ENCODE results near the gene COQ10A. TPM values are rescaled to one million over a fixed set of nuclear protein-coding genes. Genes with fewer than 3 reads are reported as not detected.

The COQ10A gene
- total and polyA plus RNA-seq, 9 of the 15 experiments (the other 6 are each of a cell fraction or from before 2014, with no cell fraction given), result 3.1 to 26.4 (median 12.7) TPM

- TF ChIP-seq ZNF280A (IDR thresholded peaks at IDR 0.05; ENCODE audit: low read depth, partially characterized antibody) (no peak), GTF2A2 (tag; IDR thresholded peaks at IDR 0.05) (no peak), CCNT2 (IDR thresholded peaks at IDR 0.05; ENCODE audit: borderline replicate concordance, extremely low read depth, insufficient read length, low read depth, low read length) (peak; percentile 57), YY1 (IDR thresholded peaks at IDR 0.05; ENCODE audit: borderline replicate concordance in 1 of 3, control insufficient read depth in 1 of 3, extremely low read depth in 1 of 3, insufficient read depth in 3 of 3, insufficient read length in 1 of 3, insufficient replicate concordance in 2 of 3, low read depth in 1 of 3, low read length in 2 of 3) (peak in 2 of 3 experiments; percentile 11 to 41), LCOR (CRISPR knock-in tag; IDR thresholded peaks at IDR 0.05) (peak; percentile 71; the same call in 1 of the 2 replicates), TFE3 (CRISPR knock-in tag; IDR thresholded peaks at IDR 0.05) (no peak), SRSF7 (optimal IDR thresholded peaks at IDR 0.05; ENCODE audit: low read depth, low read length) (no peak), SNRNP70 (optimal IDR thresholded peaks at IDR 0.05; ENCODE audit: low read depth, low read length) (no peak), NR2C1 (IDR thresholded peaks at IDR 0.05) (no peak), NR2C1 (tag; IDR thresholded peaks at IDR 0.05) (no peak), RBM14 (IDR thresholded peaks at IDR 0.05; ENCODE audit: borderline replicate concordance, insufficient read depth, low read depth, low read length) (no peak), TGIF2 (CRISPR knock-in tag; IDR thresholded peaks at IDR 0.05) (peak; percentile 93; the same call in 1 of the 2 replicates), SIRT6 (IDR thresholded peaks at IDR 0.05; ENCODE audit: low read depth, low read length) (no peak), MYBL2 (IDR thresholded peaks at IDR 0.05; ENCODE audit: low read depth) (no peak), MYBL2 (CRISPR knock-in tag; IDR thresholded peaks at IDR 0.05; ENCODE audit: borderline replicate concordance) (no peak), EGR1 (conservative IDR thresholded peaks at IDR 0.05) (peak; percentile 46), SMARCE1 (IDR thresholded peaks at IDR 0.05) (no peak), ZNF740 (CRISPR knock-in tag; IDR thresholded peaks at IDR 0.05) (0 out of 2 replicates have a peak, but pooled peaks have one; percentile 23), ZNF740 (tag; IDR thresholded peaks at IDR 0.05) (no peak), FOXK1 (CRISPR knock-in tag; IDR thresholded peaks at IDR 0.05; ENCODE audit: borderline replicate concordance) (no peak; the same call in 1 of the 2 replicates), ILK (tag; IDR thresholded peaks at IDR 0.05; ENCODE audit: borderline replicate concordance, low read depth) (no peak), FOXJ2 (tag; IDR thresholded peaks at IDR 0.05) (no peak), GTF2F1 (IDR thresholded peaks at IDR 0.05; ENCODE audit: low read depth, low read length) (no peak), MYNN (IDR thresholded peaks at IDR 0.05) (no peak), MYNN (CRISPR knock-in tag; IDR thresholded peaks at IDR 0.05) (no peak)
Observed at GRCh38 chr12:56299853-56300643, 33.3 kb downstream of the COQ10A start, which contains the start of gene CS (continued).

Measured in K562 (cell line).